Hepatocyte (in vitro differentiated cells): Measurements from ENCODE around the gene RETN.

Experiments
- EZH2 ChIP-seq: fragments of 200-600 bp; sonication (generic); IDR thresholded peaks from 2 replicates; pipeline ENCODE4 v1.6.1; 2016; ENCODE audit warnings: antibody characterized with exemption, mild to moderate bottlenecking, borderline replicate concordance
- TF ChIP-seq, protein P1 (sequence below): fragments of 200-600 bp; sonication (generic); IDR thresholded peaks from 2 replicates; pipeline ENCODE4 v1.5.1; 2016; ENCODE audit warnings: antibody characterized with exemption, mild to moderate bottlenecking; ENCODE audit not compliant: poor library complexity

DNA sequence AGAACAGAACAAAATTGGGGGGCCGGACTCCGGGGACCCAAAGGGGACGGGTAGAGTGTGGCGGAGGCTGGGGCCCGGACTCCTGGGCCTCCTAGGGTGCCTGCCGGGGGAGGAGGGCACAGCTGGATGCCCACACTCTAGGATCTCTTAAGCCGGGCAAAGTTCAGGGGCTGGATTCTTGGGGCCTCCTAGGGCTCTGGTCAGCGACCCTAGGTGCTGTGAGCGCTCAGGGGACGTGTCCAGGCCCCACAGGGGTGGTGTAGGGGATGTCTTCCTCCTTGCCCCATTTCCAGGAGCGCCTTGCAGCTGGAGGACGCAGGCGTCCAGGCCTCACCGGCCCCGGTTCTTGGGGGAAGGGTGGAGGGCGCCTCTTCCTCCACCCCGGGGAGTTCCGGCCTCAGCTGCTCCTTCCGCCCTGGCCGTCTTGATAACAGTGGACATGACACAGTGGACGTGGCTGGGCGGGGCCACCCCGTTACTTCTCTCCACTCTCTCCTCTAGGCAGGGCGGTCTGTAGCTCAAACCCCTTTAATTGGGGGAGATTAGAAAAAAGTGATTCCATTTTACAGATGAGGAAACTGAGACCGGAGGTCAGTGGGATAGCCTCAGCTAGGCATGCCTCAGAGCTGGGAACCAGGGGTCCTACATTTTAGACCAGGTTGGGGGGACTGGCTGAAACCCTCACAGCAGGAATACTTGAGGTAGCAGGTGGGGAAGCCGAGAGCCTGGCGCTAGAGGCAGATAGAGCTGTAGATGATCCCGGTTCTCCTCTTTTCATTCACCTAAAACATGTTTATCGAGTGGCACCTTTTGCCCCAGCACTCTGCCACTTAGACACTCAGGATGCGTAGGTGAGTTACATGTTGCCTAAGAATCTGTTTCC lies 31.2 kb upstream of the RETN start:
- TF ChIP-seq, protein P1, sequence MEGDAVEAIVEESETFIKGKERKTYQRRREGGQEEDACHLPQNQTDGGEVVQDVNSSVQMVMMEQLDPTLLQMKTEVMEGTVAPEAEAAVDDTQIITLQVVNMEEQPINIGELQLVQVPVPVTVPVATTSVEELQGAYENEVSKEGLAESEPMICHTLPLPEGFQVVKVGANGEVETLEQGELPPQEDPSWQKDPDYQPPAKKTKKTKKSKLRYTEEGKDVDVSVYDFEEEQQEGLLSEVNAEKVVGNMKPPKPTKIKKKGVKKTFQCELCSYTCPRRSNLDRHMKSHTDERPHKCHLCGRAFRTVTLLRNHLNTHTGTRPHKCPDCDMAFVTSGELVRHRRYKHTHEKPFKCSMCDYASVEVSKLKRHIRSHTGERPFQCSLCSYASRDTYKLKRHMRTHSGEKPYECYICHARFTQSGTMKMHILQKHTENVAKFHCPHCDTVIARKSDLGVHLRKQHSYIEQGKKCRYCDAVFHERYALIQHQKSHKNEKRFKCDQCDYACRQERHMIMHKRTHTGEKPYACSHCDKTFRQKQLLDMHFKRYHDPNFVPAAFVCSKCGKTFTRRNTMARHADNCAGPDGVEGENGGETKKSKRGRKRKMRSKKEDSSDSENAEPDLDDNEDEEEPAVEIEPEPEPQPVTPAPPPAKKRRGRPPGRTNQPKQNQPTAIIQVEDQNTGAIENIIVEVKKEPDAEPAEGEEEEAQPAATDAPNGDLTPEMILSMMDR = no peak
- TF ChIP-seq EZH2 = no peak
